ENCODE measurements around the gene TBCC.

Gene TBCC

GRCh38 chr6:42771741-42772100 lies 25.8 kb upstream of the TBCC start:
- DNase-seq (ENCODE audit: low spot score), result no peak

- DNase-seq (ENCODE audit: low spot score), result no peak
These were observed 23.9 kb upstream of the TBCC start for GRCh38 chr6:42769836-42770235.

- no peak for DNase-seq (ENCODE audit: low spot score)
These were observed 23.1 kb upstream of the TBCC start for GRCh38 chr6:42769051-42769450.

GRCh38 chr6:42766163-42766670 lies 20.3 kb upstream of the TBCC start:
- DNase-seq (ENCODE audit: low spot score), result no peak

- DNase-seq (ENCODE audit: low spot score), result peak; percentile 37
These were observed 19.2 kb upstream of the TBCC start for GRCh38 chr6:42764911-42765648.

- DNase-seq (ENCODE audit: low spot score), result no peak
These were observed 17.0 kb upstream of the TBCC start for GRCh38 chr6:42762950-42763349.

GRCh38 chr6:42762426-42762859 lies 16.5 kb upstream of the TBCC start:
- DNase-seq (ENCODE audit: low spot score), result peak; percentile 18

GRCh38 chr6:42761287-42762067 lies 15.6 kb upstream of the TBCC start:
- DNase-seq (ENCODE audit: low spot score), result peak; percentile 14

- no peak for DNase-seq (ENCODE audit: low spot score)
These were observed 13.0 kb upstream of the TBCC start for GRCh38 chr6:42758756-42759430.

GRCh38 chr6:42756722-42757121 lies 10.8 kb upstream of the TBCC start:
- peak; percentile 37 for DNase-seq (ENCODE audit: low spot score)

GRCh38 chr6:42754759-42755158 lies 8.9 kb upstream of the TBCC start:
- DNase-seq (ENCODE audit: low spot score), result no peak

GRCh38 chr6:42751055-42751454 lies 5.2 kb upstream of the TBCC start:
- no peak for DNase-seq (ENCODE audit: low spot score)

GRCh38 chr6:42748203-42748898 lies 2.4 kb upstream of the TBCC start:
- DNase-seq (ENCODE audit: low spot score), result no peak

GRCh38 chr6:42746463-42747391 lies 824 bp upstream of the TBCC start:
- DNase-seq (ENCODE audit: low spot score), result peak; percentile 92

- DNase-seq (ENCODE audit: low spot score), result peak; percentile 68
These were observed 742 bp downstream of the TBCC start for GRCh38 chr6:42745083-42745639.

- DNase-seq (ENCODE audit: low spot score), result no peak
These were observed 1.5 kb downstream of the TBCC start for GRCh38 chr6:42744351-42744893.

- no peak for DNase-seq (ENCODE audit: low spot score)
These were observed 3.6 kb downstream of the TBCC start for GRCh38 chr6:42742116-42742894.

GRCh38 chr6:42740725-42741124 lies 5.2 kb downstream of the TBCC start:
- DNase-seq (ENCODE audit: low spot score), result no peak

- DNase-seq (ENCODE audit: low spot score), result no peak
These were observed 9.9 kb downstream of the TBCC start for GRCh38 chr6:42735976-42736375.

All from left forelimb (tissue), 1 donor.